ENCODE data around the gene RAP1GAP2.

DNA sequence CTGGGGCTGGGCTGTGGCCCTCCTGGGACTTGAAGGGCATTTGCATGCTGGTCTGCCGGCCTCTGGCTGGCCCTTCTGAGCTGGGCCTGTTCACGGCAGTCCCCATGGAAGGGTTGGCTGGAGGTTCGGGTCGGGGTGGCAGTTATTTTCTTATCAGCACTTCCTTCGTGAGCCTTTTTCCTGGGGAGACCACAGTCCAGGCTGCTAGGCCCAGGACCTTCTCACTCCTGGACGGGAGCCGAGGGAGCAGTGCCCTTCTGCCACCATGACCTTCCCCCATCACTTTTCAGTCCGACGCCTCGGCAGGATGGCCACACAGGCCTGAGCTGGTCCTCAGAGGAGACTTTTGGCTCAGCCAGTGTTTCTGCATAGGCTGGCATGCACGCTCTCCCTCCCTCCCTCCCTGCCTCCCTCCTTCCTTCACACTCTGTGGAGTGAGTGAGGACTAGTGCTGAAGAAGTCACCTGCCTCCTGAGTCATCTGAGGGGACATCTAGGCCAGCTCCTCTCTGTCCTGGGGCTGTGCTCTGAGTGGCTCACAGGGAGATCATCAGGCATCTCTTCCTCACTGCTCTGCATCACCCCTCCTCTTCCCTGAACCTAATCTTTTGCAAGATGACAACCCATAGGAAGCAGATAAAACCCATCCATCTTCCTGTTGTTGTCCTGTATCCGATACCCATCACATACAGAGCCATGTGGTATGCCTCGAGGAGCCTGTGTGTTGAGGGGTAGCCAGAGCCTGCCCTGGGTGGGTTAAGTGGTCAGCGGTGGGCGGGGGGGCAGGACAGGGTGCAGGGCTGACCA, 109.7 kb downstream of the RAP1GAP2 start:
- TF ChIP-seq, protein P1, sequence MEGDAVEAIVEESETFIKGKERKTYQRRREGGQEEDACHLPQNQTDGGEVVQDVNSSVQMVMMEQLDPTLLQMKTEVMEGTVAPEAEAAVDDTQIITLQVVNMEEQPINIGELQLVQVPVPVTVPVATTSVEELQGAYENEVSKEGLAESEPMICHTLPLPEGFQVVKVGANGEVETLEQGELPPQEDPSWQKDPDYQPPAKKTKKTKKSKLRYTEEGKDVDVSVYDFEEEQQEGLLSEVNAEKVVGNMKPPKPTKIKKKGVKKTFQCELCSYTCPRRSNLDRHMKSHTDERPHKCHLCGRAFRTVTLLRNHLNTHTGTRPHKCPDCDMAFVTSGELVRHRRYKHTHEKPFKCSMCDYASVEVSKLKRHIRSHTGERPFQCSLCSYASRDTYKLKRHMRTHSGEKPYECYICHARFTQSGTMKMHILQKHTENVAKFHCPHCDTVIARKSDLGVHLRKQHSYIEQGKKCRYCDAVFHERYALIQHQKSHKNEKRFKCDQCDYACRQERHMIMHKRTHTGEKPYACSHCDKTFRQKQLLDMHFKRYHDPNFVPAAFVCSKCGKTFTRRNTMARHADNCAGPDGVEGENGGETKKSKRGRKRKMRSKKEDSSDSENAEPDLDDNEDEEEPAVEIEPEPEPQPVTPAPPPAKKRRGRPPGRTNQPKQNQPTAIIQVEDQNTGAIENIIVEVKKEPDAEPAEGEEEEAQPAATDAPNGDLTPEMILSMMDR (IDR thresholded peaks at IDR 0.05): no peak
- no peak for TF ChIP-seq POLR2A (IDR thresholded peaks at IDR 0.05)
- TF ChIP-seq POLR2AphosphoS5 (IDR thresholded peaks at IDR 0.05): no peak
